Activated CD4-positive, alpha-beta T cell treated with anti-CD3 and anti-CD28 coated beads, Interleukin-2, amount 10 ng/mL, durations not matched to agents 24 days and 14 days (primary cell): ENCODE measurements around the gene ATP1A4. TPM values are rescaled to one million over a fixed set of nuclear protein-coding genes. Genes with fewer than 3 reads are reported as not detected.

ENCODE experiments used
- DNase-seq: peaks from one replicate; pipeline ENCODE4 v3.0.0; 2022
- H3K27ac Mint-ChIP-seq: one replicate; pipeline ENCODE4 v1.8.0; 2022; ENCODE audit warnings: mild to moderate bottlenecking, mixed read lengths
- H3K27me3 Mint-ChIP-seq: one replicate; pipeline ENCODE4 v1.8.0; 2022; ENCODE audit warnings: mixed read lengths
- H3K36me3 Mint-ChIP-seq: one replicate; pipeline ENCODE4 v1.8.0; 2022; ENCODE audit warnings: low read depth, mild to moderate bottlenecking, mixed read lengths
- H3K4me1 Mint-ChIP-seq: one replicate; pipeline ENCODE4 v1.8.0; 2021; ENCODE audit warnings: mixed read lengths
- H3K4me3 Mint-ChIP-seq: one replicate; pipeline ENCODE4 v1.8.0; 2022; ENCODE audit warnings: mild to moderate bottlenecking, moderate library complexity, mixed read lengths
- H3K9me3 Mint-ChIP-seq: one replicate; pipeline ENCODE4 v1.8.0; 2021; ENCODE audit warnings: mixed read lengths
- intact Hi-C: fragments of 100-400 bp; cut with micrococcal nuclease; formaldehyde crosslinking; loops from one replicate; pipeline ENCODE4 v1.15.1; 2023
- total RNA-seq: library from RNA; stranded (reverse); gene quantifications from 2 replicates; pipeline ENCODE4 v1.2.3, GENCODE V29; 2022

Gene ATP1A4
- total RNA-seq, 1 donor from 2014 or later = not detected

GRCh38 chr1:160204526-160205241, 53.3 kb downstream of the ATP1A4 start:
- H3K36me3 Mint-ChIP-seq = peaks cover 23% of the 10 kb centered on the region
- no peaks in the 10 kb centered on the region for H3K27me3 Mint-ChIP-seq
- H3K4me1 Mint-ChIP-seq = peaks cover 35% of the 10 kb centered on the region
- peak; percentile 64 for DNase-seq
- peak overlapping the region; percentile 91 for H3K4me3 Mint-ChIP-seq
- H3K9me3 Mint-ChIP-seq = no peaks in the 10 kb centered on the region
- intact Hi-C loops = loop anchor here (1.0 to 5.0 kb wide), 4 partner anchors 11 to 172 kb away; partner anchors contain the start of genes IGSF8 and PIGM
- peak overlapping the region; percentile 91 for H3K27ac Mint-ChIP-seq

- intact Hi-C loops = loop anchor here (2.0 to 5.0 kb wide), 3 partner anchors 55 to 173 kb away; partner anchors contain the start of genes IGSF8 and PIGM
Measured at GRCh38 chr1:160205242-160206035, 54.0 kb downstream of the ATP1A4 start, which contains the start of gene PEA15. Gene PEA15, plus strand, starts transcription at chr1:160205384. Its CDS starts 6,161 bp downstream, at chr1:160211545.

GRCh38 chr1:160206036-160206389, 54.6 kb downstream of the ATP1A4 start:
- peak; percentile 79 for DNase-seq
- Mint-ChIP-seq H3K27me3 (no peaks in the 10 kb centered on the region), H3K36me3 (peaks cover 31% of the 10 kb centered on the region), H3K27ac (peak overlapping the region; percentile 66), H3K4me1 (peaks cover 43% of the 10 kb centered on the region), H3K4me3 (peak overlapping the region; percentile 91), H3K9me3 (no peaks in the 10 kb centered on the region)
- intact Hi-C loops = loop anchor here (5.0 kb wide), 1 partner anchor 174 kb away; the partner anchor contains the start of gene PIGM

More at GRCh38 chr1:160205242-160206035, 54.0 kb downstream of the ATP1A4 start, which contains the start of gene PEA15:
- Mint-ChIP-seq H3K27me3 (no peaks in the 10 kb centered on the region), H3K36me3 (peaks cover 29% of the 10 kb centered on the region), H3K27ac (peak within 1 kb of the TSS; percentile 91), H3K9me3 (no peaks in the 10 kb centered on the region), H3K4me1 (peaks cover 40% of the 10 kb centered on the region), H3K4me3 (peak within 1 kb of the TSS; percentile 91)
- DNase-seq = peak; percentile 92

- Mint-ChIP-seq H3K4me1 (peaks cover 43% of the 10 kb centered on the region), H3K36me3 (peaks cover 34% of the 10 kb centered on the region), H3K27me3 (no peaks in the 10 kb centered on the region), H3K27ac (peak overlapping the region; percentile 80), H3K4me3 (peak overlapping the region; percentile 91), H3K9me3 (no peaks in the 10 kb centered on the region)
- intact Hi-C loops = loop anchor here (5.0 kb wide), 1 partner anchor 174 kb away; the partner anchor contains the start of gene PIGM
- no peak for DNase-seq
Measured at GRCh38 chr1:160206421-160207117, 55.2 kb downstream of the ATP1A4 start.

- no peak for DNase-seq
- Mint-ChIP-seq H3K9me3 (no peaks in the 10 kb centered on the region), H3K27ac (peak overlapping the region; percentile 80), H3K36me3 (peaks cover 40% of the 10 kb centered on the region), H3K4me3 (peak overlapping the region; percentile 91), H3K4me1 (peaks cover 43% of the 10 kb centered on the region), H3K27me3 (no peaks in the 10 kb centered on the region)
- intact Hi-C loops = loop anchor here (5.0 kb wide), 1 partner anchor 175 kb away; the partner anchor contains the start of gene PIGM
Measured at GRCh38 chr1:160207118-160207650, 55.8 kb downstream of the ATP1A4 start.

GRCh38 chr1:160207771-160208556, 56.6 kb downstream of the ATP1A4 start:
- Mint-ChIP-seq H3K36me3 (peaks cover 48% of the 10 kb centered on the region), H3K9me3 (no peaks in the 10 kb centered on the region), H3K4me1 (peaks cover 43% of the 10 kb centered on the region), H3K27me3 (no peaks in the 10 kb centered on the region), H3K4me3 (no peak overlapping the region), H3K27ac (peak overlapping the region; percentile 66)
- no peak for DNase-seq
- intact Hi-C loops = loop anchor here (5.0 kb wide), 1 partner anchor 176 kb away; the partner anchor contains the start of gene PIGM

- Mint-ChIP-seq H3K27me3 (no peaks in the 10 kb centered on the region), H3K4me1 (peaks cover 43% of the 10 kb centered on the region), H3K9me3 (no peaks in the 10 kb centered on the region), H3K4me3 (no peak overlapping the region), H3K27ac (peak overlapping the region; percentile 61), H3K36me3 (peaks cover 56% of the 10 kb centered on the region)
- intact Hi-C loops = loop anchor here (5.0 kb wide), 1 partner anchor 176 kb away; the partner anchor contains the start of gene PIGM
- DNase-seq = no peak
Measured at GRCh38 chr1:160208557-160209320, 57.3 kb downstream of the ATP1A4 start.

GRCh38 chr1:160209321-160210046, 58.1 kb downstream of the ATP1A4 start:
- Mint-ChIP-seq H3K4me3 (no peak overlapping the region), H3K27ac (peak overlapping the region; percentile 61), H3K9me3 (no peaks in the 10 kb centered on the region), H3K36me3 (peaks cover 60% of the 10 kb centered on the region), H3K4me1 (peaks cover 36% of the 10 kb centered on the region), H3K27me3 (no peaks in the 10 kb centered on the region)
- intact Hi-C loops = loop anchor here (5.0 kb wide), 1 partner anchor 177 kb away; the partner anchor contains the start of gene PIGM
- DNase-seq = no peak

GRCh38 chr1:160210561-160210960, 59.2 kb downstream of the ATP1A4 start:
- no peak for DNase-seq
- Mint-ChIP-seq H3K4me1 (peaks cover 32% of the 10 kb centered on the region), H3K4me3 (no peak overlapping the region), H3K27me3 (no peaks in the 10 kb centered on the region), H3K36me3 (peaks cover 66% of the 10 kb centered on the region), H3K9me3 (no peaks in the 10 kb centered on the region), H3K27ac (no peak overlapping the region)
- intact Hi-C loops = no loop called here

- Mint-ChIP-seq H3K36me3 (peaks cover 72% of the 10 kb centered on the region), H3K4me1 (peaks cover 32% of the 10 kb centered on the region), H3K9me3 (no peaks in the 10 kb centered on the region), H3K27me3 (no peaks in the 10 kb centered on the region), H3K27ac (peak overlapping the region; percentile 32), H3K4me3 (no peak overlapping the region)
- intact Hi-C loops = no loop called here
- DNase-seq = no peak
Measured at GRCh38 chr1:160211046-160211790, 59.8 kb downstream of the ATP1A4 start.
